GM11168 (cell line): ENCODE results near the gene TMEM253.

Experiments used
- in situ Hi-C: fragments of 300-500 bp; cut with MboI; formaldehyde crosslinking; loops from one replicate; pipeline ENCODE4 v1.12.0; 2022; ENCODE audit warnings: low sequenced_read_pairs; ENCODE audit not compliant: unreplicated experiment

The TMEM253 gene

GRCh38 chr14:21102521-21103410, 1.9 kb downstream of the TMEM253 start:
- in situ Hi-C loops: no loop called here

GRCh38 chr14:21103411-21103709, 2.5 kb downstream of the TMEM253 start:
- in situ Hi-C loops: no loop called here

- in situ Hi-C loops: no loop called here
These were observed 3.0 kb downstream of the TMEM253 start for GRCh38 chr14:21103710-21104447.

GRCh38 chr14:21104448-21105060, 3.7 kb downstream of the TMEM253 start:
- in situ Hi-C loops: no loop called here

GRCh38 chr14:21105095-21105494, 4.2 kb downstream of the TMEM253 start:
- in situ Hi-C loops: no loop called here

- in situ Hi-C loops: no loop called here
These were observed 5.3 kb downstream of the TMEM253 start for GRCh38 chr14:21106176-21106497.

- in situ Hi-C loops: no loop called here
These were observed 5.8 kb downstream of the TMEM253 start for GRCh38 chr14:21106498-21107282.

GRCh38 chr14:21107283-21107800, 6.5 kb downstream of the TMEM253 start:
- in situ Hi-C loops: no loop called here

GRCh38 chr14:21108791-21109190, 7.9 kb downstream of the TMEM253 start:
- in situ Hi-C loops: no loop called here

GRCh38 chr14:21109377-21110138, 8.7 kb downstream of the TMEM253 start:
- in situ Hi-C loops: no loop called here

- in situ Hi-C loops: no loop called here
These were observed 11.4 kb downstream of the TMEM253 start for GRCh38 chr14:21112255-21112654.

GRCh38 chr14:21113369-21113768, 12.5 kb downstream of the TMEM253 start:
- in situ Hi-C loops: no loop called here

GRCh38 chr14:21118933-21119332, 18.1 kb downstream of the TMEM253 start:
- in situ Hi-C loops: no loop called here

GRCh38 chr14:21120686-21121085, 19.8 kb downstream of the TMEM253 start:
- in situ Hi-C loops: no loop called here

- in situ Hi-C loops: no loop called here
These were observed 20.3 kb downstream of the TMEM253 start for GRCh38 chr14:21121122-21121521.

- in situ Hi-C loops: no loop called here
These were observed 22.6 kb downstream of the TMEM253 start for GRCh38 chr14:21123429-21123828.

- in situ Hi-C loops: no loop called here
These were observed 33.0 kb downstream of the TMEM253 start for GRCh38 chr14:21133901-21134300.

GRCh38 chr14:21136024-21136423, 35.2 kb downstream of the TMEM253 start:
- in situ Hi-C loops: no loop called here

- in situ Hi-C loops: no loop called here
These were observed 41.5 kb downstream of the TMEM253 start for GRCh38 chr14:21142357-21142756.

- in situ Hi-C loops: no loop called here
These were observed 44.6 kb downstream of the TMEM253 start for GRCh38 chr14:21145437-21145836.
